Peyer's patch (tissue), 4 donors: Measurements from ENCODE around the gene CLDN4. TPM values are rescaled to one million over a fixed set of nuclear protein-coding genes. Genes with fewer than 3 reads are reported as not detected.
"Not testable (repeated sequence)": the region's sequence is repeated elsewhere in the genome, so short reads cannot be mapped to it uniquely, and the experiment has no call there.

ENCODE experiments used
- DNase-seq, 3 donors: peaks; one replicate each; pipeline ENCODE4 v3.0.0-alpha.2; 2017 to 2019
- H3K27ac ChIP-seq, 4 donors: fragments of 200-600 bp; sonication (generic); one replicate each; pipeline ENCODE4 v1.5.1; 2016 to 2019
- H3K27me3 ChIP-seq, 2 donors: fragments of 200-600 bp; sonication (generic); one replicate each; pipeline ENCODE4 v1.5.1; 2019
- H3K36me3 ChIP-seq, 3 donors: fragments of 200-600 bp; sonication (generic); one replicate each; pipeline ENCODE4 v1.5.1; 2016 to 2019
- H3K4me1 ChIP-seq, 4 donors: fragments of 200-600 bp; sonication (generic); one replicate each; pipeline ENCODE4 v1.5.1; 2016 to 2019
- H3K4me3 ChIP-seq, 4 donors: fragments of 200-600 bp; sonication (generic); 1 replicate in 3 of 4; 2 replicates in 1 of 4; pipeline ENCODE4 v1.5.1; 2016 to 2019; ENCODE audit warnings: mild to moderate bottlenecking in 1 of 4
- H3K9me3 ChIP-seq, 4 donors: fragments of 200-600 bp; sonication (generic); one replicate each; pipeline ENCODE4 v1.5.1; 2016 to 2019; ENCODE audit warnings: mild to moderate bottlenecking in 1 of 4
- CTCF ChIP-seq, 6 experiments: fragments of 450-650 bp in 4 of 6; fragments of 200-600 bp in 2 of 6; sonication (generic) in 1 of 6; IDR thresholded peaks; one replicate each; pipeline ENCODE4 v1.5.1; 2017 to 2019; ENCODE audit warnings: antibody characterized with exemption in 6 of 6, mild to moderate bottlenecking in 3 of 6, moderate library complexity in 1 of 6
- POLR2A ChIP-seq, 2 donors: fragments of 450-650 bp; IDR thresholded peaks; one replicate each; pipeline ENCODE4 v1.5.1; 2017; ENCODE audit warnings: antibody characterized with exemption in 2 of 2, mild to moderate bottlenecking in 2 of 2, moderate library complexity in 2 of 2
- total RNA-seq, 4 donors: library from RNA; depleted of rRNA; stranded (reverse); fragments of >200 nt; gene quantifications; one replicate each; pipeline ENCODE4 v1.1.0, GENCODE V29; 2016

The CLDN4 gene
- total RNA-seq = 100 to 1,000 TPM in 3 of 4 donors, 10 to 100 TPM in 1; 83.3 to 551 (median 450) TPM

GRCh38 chr7:73830681-73831583 is at the start of gene CLDN4:
Gene CLDN4, plus strand, starts transcription at chr7:73830996. Its CDS starts 206 bp downstream, at chr7:73831202.
- Histone ChIP-seq H3K27ac (peak within 1 kb of the TSS in 3 of 4 donors; percentile 85 to 100 (median 98)), H3K27me3 (no peaks in the 10 kb centered on the region), H3K4me1 (peaks cover 0 to 32% (median 13%) of the 10 kb centered on the region in 4 donors), H3K36me3 (peaks cover 0 to 11% (median 0%) of the 10 kb centered on the region in 3 donors), H3K9me3 (peaks cover 0 to 3% (median 0%) of the 10 kb centered on the region in 4 donors), H3K4me3 (peak within 1 kb of the TSS in 3 of 4 donors; percentile 49 to 87 (median 70))
- TF ChIP-seq CTCF (IDR thresholded peaks at IDR 0.05) (no peak), POLR2A (IDR thresholded peaks at IDR 0.05) (peak; percentile 99 to 100)
- peak in 2 of 3 donors; percentile 94 to 98 for DNase-seq

- TF ChIP-seq POLR2A (IDR thresholded peaks at IDR 0.05) (no peak), CTCF (IDR thresholded peaks at IDR 0.05) (no peak)
- no peaks in the 10 kb centered on the region for H3K9me3 ChIP-seq
- DNase-seq = peak in 1 of 3 donors; percentile 21
- H3K4me3 ChIP-seq = no peak overlapping the region
- H3K36me3 ChIP-seq = no peaks in the 10 kb centered on the region
- peak overlapping the region in 1 of 4 donors; percentile 77 for H3K27ac ChIP-seq
- H3K27me3 ChIP-seq = no peaks in the 10 kb centered on the region
- H3K4me1 ChIP-seq = peaks cover 0 to 14% (median 0%) of the 10 kb centered on the region in 4 donors
These were observed 44.2 kb upstream of the CLDN4 start for GRCh38 chr7:73786588-73786987.

GRCh38 chr7:73787786-73788048 is 43.1 kb upstream of the CLDN4 start:
- Histone ChIP-seq H3K27ac (peak overlapping the region in 2 of 4 donors; percentile 75 to 77), H3K4me1 (peaks cover 0 to 22% (median 0%) of the 10 kb centered on the region in 4 donors)
- not testable (repeated sequence) for DNase-seq, H3K27me3 ChIP-seq, H3K4me3 ChIP-seq, H3K36me3 ChIP-seq, H3K9me3 ChIP-seq

GRCh38 chr7:73789051-73789450 is 41.7 kb upstream of the CLDN4 start:
- H3K9me3 ChIP-seq = no peaks in the 10 kb centered on the region
- TF ChIP-seq POLR2A (IDR thresholded peaks at IDR 0.05) (no peak), CTCF (IDR thresholded peaks at IDR 0.05) (no peak)
- no peak overlapping the region for H3K4me3 ChIP-seq
- H3K36me3 ChIP-seq = no peaks in the 10 kb centered on the region
- DNase-seq = no peak
- H3K27ac ChIP-seq = no peak overlapping the region
- H3K4me1 ChIP-seq = peaks cover 0 to 29% (median 0%) of the 10 kb centered on the region in 4 donors
- H3K27me3 ChIP-seq = no peaks in the 10 kb centered on the region

- not testable (repeated sequence) for H3K4me3 ChIP-seq, H3K36me3 ChIP-seq, H3K27ac ChIP-seq, H3K27me3 ChIP-seq, H3K9me3 ChIP-seq
- H3K4me1 ChIP-seq = peaks cover 0 to 33% (median 0%) of the 10 kb centered on the region in 4 donors
- DNase-seq = peak in 1 of 3 donors; percentile 6
These were observed 39.6 kb upstream of the CLDN4 start for GRCh38 chr7:73791170-73791690.

GRCh38 chr7:73795188-73795587 is 35.6 kb upstream of the CLDN4 start:
- not testable (repeated sequence) for H3K9me3 ChIP-seq, H3K27me3 ChIP-seq, H3K27ac ChIP-seq, H3K36me3 ChIP-seq, DNase-seq, H3K4me3 ChIP-seq
- peaks cover 0 to 19% (median 0%) of the 10 kb centered on the region in 4 donors for H3K4me1 ChIP-seq

GRCh38 chr7:73796656-73797055 is 34.1 kb upstream of the CLDN4 start:
- H3K36me3 ChIP-seq, H3K27me3 ChIP-seq, DNase-seq, H3K9me3 ChIP-seq, H3K4me3 ChIP-seq, H3K27ac ChIP-seq: not testable (repeated sequence)
- peaks cover 0 to 24% (median 0%) of the 10 kb centered on the region in 4 donors for H3K4me1 ChIP-seq

GRCh38 chr7:73797176-73797575 is 33.6 kb upstream of the CLDN4 start:
- peak in 1 of 3 donors; percentile 7 for DNase-seq

More at GRCh38 chr7:73797176-73797575, 33.6 kb upstream of the CLDN4 start:
- H3K9me3 ChIP-seq, H3K27ac ChIP-seq, H3K36me3 ChIP-seq, H3K4me3 ChIP-seq, H3K27me3 ChIP-seq: not testable (repeated sequence)
- H3K4me1 ChIP-seq = peaks cover 0 to 21% (median 0%) of the 10 kb centered on the region in 4 donors
